DMS 273 treated with DMSO at 0.1 percent for 48 hours (cell line): ENCODE measurements around the gene HEXIM1.

Source experiments
- DNase-seq: peaks from one replicate; lab custom pipeline; 2025; lab: John Stamatoyannopoulos, UW

The HEXIM1 gene

DNA sequence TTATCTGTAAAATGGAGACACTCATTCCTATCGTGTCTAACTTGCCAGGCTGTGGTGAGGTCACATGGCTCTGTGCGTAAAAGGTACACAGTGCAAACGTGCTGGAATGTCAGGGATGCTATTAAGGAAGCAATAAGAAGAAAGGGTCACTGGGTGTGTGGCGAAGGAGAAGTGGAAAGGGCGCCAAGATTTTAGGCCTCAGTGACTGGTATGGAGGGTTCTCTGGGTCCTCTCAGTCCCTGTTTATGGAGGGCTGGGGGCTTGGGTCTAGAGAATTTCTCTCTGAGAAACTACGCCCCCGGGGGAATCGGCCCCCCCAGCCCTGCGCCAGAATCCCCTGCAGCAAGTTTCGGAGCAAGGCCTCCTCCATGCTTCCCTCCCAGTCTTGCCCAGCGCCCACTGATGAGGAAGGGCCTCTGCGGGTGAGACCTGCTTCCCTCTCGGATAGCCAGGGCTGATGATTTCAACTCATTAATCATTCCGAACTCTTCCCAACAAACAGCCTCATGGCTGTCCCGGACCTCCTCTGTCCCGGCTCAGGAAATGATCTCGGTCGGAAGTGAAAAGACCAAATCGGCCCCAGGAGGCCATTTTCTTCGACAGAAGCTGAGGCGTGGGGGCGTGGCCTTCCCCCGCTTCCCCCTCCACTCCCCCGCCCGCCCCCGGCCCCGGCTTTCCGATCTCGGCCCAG is 1.2 kb upstream of the HEXIM1 start:
- peak; percentile 74 for DNase-seq

DNA sequence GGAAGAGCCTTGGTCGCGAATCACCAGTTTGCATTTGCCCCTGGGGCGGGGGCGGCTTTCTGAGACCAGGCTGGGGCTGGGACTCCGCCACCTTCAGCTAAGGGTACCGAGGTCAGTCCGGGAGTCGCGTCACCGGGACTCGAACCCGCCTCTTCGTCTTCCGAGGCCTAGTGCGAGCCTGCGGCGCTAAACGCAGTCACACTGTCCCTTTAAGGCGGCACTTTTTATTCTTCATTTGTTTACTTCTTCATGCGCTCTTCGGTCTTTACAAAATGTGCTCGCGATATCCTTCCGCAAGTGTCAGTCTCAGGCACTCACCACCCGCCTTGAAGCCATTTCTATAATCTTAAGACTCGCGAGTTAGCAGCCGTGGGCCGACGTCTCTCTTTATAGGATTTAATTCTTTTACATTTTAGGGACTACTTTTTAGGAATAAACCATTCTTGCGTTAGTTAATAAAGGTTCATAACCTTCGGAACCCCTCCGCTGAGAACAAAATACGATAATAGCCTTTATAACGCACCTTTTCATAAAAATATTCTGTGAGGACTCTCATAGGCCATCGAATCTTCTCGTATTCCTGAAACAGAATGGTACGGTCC is 593 bp upstream of the HEXIM1 start:
- DNase-seq: peak; percentile 90

DNA sequence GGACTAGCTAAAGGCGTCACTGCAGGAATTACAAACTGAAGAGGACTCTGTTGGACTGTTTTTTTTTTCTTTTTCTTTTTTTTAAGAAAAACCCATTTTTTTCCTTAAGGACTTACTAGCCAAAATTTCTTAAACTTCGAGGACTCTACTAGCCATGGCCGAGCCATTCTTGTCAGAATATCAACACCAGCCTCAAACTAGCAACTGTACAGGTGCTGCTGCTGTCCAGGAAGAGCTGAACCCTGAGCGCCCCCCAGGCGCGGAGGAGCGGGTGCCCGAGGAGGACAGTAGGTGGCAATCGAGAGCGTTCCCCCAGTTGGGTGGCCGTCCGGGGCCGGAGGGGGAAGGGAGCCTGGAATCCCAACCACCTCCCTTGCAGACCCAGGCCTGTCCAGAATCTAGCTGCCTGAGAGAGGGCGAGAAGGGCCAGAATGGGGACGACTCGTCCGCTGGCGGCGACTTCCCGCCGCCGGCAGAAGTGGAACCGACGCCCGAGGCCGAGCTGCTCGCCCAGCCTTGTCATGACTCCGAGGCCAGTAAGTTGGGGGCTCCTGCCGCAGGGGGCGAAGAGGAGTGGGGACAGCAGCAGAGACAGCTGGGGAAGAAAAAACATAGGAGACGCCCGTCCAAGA is 878 bp downstream of the HEXIM1 start:
- peak; percentile 48 for DNase-seq

DNA sequence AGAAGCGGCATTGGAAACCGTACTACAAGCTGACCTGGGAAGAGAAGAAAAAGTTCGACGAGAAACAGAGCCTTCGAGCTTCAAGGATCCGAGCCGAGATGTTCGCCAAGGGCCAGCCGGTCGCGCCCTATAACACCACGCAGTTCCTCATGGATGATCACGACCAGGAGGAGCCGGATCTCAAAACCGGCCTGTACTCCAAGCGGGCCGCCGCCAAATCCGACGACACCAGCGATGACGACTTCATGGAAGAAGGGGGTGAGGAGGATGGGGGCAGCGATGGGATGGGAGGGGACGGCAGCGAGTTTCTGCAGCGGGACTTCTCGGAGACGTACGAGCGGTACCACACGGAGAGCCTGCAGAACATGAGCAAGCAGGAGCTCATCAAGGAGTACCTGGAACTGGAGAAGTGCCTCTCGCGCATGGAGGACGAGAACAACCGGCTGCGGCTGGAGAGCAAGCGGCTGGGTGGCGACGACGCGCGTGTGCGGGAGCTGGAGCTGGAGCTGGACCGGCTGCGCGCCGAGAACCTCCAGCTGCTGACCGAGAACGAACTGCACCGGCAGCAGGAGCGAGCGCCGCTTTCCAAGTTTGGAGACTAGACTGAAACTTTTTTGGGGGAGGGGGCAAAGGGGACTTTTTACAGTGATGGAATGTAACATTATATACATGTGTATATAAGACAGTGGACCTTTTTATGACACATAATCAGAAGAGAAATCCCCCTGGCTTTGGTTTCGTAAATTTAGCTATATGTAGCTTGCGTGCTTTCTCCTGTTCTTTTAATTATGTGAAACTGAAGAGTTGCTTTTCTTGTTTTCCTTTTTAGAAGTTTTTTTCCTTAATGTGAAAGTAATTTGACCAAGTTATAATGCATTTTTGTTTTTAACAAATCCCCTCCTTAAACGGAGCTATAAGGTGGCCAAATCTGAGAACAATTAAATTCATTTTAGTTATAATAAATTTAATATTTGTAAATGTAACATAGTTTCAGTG is 1.7 kb downstream of the HEXIM1 start:
- DNase-seq: peak; percentile 42

DNA sequence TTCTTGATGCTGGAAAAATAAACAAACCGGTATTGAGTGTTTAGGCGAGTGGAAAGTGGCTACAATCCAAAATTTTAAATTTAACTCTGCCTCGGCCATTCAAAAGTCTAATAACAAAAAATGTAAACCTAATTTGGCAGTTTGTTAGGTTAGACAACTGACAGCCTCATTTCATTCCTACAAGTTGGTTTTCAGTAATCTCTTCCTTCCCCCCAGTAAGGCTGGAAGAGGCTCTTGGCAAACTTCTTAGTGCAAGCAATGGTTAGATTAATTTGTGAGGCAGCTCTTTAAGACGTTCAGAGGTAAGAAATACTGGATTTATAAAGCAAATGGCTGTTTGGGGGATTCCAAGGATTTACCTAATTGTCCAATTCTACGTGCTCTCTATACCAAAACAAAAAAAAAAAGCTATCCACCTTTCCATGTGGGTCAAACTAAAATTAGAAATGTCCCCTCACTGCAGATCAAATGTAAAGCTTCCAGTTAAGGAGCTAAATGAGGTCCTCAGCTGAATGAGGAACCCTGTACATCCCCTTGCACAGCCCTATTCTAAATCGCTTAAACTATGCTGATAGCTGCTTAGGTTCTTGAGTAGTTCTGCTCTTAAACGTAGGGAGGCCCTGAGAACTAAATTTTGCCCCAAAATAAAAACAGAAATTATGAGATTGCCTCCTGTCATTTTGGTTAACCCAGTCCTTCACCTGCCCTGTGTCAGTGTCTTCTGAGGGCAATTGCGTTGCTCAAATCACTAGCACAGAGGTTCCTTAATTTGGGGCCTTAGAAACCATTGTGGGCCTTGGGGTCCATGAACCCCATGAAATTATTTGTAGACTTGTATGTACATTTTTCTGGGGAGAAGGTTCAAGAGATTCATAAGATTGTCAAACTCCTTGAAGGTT is 2.9 kb downstream of the HEXIM1 start:
- no peak for DNase-seq

DNA sequence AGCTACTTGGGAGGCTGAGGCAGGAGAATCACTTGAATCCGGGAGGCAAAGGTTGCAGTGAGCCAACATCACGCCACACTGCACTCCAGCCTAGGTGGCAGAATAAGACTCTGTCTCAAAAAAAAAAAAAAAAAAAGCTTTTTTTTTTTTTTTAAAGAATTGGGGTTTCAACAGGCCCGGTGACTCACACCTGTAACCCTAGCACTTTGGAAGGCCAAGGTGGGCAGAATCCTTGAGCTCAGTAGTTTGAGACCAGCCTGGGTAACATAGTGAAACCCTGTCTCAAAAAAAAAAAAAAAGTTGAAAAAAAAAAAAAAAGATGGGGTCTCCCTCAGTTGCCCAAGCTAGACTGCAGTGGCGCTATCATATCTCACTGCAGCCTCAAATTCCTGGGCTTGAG is 6.8 kb downstream of the HEXIM1 start:
- no peak for DNase-seq

DNA sequence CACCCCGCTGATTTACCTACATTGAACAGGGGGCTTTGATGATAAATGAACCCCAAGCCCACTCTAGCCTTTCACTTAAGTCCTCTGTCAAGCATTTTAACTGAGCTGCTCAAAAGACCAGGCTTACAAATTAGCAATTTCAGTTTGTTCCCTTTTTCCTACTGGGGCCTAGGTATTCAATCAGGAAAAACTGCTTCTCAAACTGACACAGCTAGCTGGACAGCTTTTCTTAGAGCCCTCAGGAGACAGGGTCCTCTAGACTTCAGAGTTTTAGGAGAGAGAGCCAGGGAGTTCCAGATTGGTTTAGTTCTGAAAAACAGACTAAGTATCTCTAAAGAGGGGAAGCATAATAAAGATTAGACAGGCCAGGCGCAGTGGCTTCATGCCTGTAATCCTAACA is 7.2 kb downstream of the HEXIM1 start:
- no peak for DNase-seq

DNA sequence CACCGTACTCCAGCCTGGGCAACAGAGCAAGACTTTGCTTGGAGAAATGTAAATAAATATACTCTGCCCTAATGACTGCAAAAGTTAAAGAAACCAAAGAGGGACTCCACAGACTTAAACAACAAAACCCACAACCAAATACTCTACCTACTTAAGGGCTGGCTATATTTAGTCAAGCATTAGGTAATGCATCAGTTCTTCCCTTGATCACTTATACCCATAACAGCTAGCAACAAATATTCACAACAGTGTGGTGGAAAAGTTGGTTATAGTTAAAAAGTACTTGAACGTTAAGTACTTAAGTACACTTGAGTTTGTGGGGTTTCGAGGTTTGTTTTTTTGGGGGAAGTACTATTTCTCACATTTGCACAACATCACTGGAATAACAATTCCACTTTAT is 8.0 kb downstream of the HEXIM1 start:
- DNase-seq: no peak

DNA sequence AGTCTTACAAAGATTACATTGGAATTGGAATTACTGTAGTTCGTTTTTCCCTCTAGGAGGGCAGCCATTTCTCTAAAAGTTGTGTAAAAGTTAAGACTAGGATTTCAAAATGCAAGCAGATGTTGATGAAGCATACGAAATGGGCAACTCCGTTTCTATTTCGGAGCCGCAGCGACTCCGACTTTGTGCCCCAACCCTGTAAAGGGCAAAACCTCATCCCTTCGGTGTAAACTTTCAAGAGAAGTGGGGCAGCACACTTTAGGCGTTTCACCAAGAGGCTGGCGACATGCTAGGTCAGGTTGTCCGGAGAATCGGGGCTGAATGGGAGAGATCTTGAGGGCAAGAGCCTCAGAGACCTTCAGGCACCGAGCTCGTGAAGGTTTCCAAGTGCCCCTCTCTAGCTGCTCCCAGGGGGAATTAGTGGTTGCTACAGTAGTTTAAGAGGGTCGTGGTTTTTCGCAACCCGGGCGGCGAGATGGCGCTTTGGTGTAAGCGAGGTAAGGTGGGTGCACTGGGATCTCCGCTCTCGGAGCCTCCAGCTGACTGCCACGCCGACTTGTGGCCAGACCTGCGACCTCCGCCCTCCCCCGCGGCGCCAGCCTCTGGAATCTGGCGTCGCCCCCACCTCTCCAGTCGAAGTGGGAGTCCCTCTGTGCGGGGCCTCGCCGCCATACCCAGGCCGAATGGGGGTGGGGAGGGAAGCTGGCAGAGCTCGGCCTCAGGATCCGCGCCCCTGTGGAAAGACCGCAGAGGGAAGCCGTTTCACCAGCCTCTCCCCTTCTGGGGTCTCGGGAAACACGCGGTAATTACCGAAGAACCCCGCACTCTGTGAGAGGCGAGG is 12.4 kb downstream of the HEXIM1 start:
- DNase-seq: peak; percentile 41

DNA sequence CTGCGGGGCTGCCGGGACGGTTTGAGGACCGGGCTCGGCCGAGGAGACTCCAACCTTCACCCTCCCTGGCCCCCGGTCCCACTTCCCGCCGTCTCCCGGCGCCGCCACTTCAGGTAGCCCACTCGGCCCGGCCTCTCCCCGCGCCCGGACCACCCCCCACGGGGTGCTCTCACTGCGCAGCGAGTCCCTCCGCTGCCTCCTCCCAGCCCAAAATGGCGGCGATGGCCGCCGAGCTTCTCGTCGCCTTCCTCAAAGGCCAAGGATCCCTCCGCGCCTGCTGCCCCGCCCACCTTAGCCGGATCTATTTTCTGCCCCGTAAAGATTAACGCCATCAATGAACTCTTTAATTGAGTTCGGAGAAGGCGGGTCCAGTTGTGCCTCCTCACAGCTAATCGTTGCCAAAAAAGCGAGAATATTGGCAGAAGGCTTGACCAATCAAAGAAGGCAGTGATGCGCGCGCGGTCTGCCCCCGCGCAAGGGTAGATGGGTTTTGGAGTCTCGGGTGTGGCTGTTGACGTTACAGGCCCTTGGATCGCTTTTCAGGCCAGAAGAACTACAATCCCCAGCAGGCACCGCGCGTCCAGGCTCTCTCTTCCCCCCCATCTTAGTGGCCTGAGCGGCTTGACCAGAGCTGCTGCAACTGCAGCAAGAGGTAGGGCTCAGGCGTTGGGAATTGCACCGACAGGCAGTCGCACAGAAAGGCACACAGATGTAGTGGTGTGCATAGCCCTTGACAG is 13.2 kb downstream of the HEXIM1 start, which contains the start of gene HEXIM2:
TSS of gene HEXIM2 (plus strand) at position 588 of the 737 bp plus-strand sequence. CDS start 919 bp downstream, outside the sequence.
- DNase-seq: peak; percentile 99

DNA sequence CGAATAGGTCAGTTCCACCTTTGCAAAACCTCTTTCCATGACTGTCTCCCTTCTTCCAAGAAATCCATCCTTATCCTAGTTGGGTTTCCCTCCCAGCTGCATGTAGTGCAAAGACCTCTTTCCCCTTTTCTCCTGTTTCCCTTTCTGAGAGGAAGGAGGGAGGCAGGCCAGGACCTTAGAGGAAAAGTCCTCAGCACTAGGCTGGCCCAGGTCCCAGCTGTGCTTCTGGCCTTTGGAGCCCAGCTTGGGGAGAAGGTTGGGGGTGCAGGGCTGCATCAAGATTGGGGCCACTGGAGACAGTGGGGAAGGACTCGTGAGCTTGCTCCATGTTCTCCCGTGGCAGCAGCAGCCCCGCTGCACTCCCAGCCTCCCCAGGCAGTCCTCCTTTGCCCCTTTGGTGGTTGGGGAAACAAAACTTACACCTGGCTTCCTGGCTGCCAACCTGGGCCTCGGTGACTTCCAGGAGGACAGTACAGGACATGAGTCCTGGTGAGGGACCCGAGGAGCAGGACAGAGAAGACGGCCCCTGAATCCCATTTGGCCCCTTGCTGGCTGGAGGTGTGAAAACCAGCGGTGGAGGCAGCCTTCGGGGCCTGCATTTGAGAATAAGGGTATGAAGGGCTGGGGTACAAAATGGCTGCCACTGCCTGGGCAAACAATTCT is 13.9 kb downstream of the HEXIM1 start:
- no peak for DNase-seq

DNA sequence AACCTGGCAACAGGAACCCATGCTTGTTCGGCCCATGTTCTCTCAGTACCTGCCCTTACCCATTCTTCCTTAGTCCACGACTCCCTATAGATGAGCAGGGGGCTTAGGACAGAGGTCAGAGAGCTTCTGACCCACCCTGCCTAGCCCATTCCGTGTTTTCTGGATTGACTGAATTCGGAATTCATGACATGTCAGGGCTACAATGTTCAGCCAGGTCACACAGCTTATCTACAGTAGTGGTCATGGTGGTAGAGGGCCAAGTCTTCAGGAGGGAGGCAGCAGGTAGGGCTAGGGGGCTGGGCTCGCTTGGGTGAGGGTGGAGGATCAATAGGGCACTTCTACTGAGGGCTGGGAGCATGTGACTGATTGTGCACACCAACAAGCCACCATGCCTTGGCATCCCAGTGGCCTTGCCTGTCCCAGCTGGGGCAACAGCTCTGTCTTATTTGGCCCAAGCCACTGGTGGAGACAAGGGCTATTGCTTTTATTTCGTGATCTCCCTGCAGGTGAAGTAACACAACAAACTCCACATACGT is 16.5 kb downstream of the HEXIM1 start:
- no peak for DNase-seq

DNA sequence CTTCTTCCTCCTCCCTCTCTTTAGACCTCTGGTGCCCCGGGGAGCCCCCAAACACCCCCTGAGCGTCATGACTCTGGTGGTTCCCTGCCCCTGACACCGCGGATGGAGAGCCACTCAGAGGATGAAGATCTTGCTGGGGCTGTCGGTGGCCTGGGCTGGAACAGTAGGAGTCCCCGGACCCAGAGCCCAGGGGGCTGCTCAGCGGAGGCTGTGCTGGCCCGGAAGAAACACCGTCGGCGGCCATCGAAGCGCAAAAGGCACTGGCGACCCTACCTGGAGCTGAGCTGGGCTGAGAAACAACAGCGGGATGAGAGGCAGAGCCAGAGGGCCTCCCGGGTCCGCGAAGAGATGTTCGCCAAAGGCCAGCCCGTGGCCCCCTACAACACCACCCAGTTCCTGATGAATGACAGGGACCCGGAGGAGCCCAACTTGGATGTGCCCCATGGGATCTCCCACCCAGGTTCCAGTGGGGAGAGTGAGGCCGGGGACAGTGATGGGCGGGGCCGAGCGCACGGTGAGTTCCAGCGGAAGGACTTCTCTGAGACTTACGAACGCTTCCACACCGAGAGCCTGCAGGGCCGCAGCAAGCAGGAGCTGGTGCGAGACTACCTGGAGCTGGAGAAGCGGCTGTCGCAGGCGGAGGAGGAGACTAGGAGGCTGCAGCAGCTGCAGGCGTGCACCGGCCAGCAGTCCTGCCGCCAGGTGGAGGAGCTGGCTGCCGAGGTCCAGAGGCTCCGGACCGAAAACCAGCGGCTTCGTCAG is 20.9 kb downstream of the HEXIM1 start:
- no peak for DNase-seq

DNA sequence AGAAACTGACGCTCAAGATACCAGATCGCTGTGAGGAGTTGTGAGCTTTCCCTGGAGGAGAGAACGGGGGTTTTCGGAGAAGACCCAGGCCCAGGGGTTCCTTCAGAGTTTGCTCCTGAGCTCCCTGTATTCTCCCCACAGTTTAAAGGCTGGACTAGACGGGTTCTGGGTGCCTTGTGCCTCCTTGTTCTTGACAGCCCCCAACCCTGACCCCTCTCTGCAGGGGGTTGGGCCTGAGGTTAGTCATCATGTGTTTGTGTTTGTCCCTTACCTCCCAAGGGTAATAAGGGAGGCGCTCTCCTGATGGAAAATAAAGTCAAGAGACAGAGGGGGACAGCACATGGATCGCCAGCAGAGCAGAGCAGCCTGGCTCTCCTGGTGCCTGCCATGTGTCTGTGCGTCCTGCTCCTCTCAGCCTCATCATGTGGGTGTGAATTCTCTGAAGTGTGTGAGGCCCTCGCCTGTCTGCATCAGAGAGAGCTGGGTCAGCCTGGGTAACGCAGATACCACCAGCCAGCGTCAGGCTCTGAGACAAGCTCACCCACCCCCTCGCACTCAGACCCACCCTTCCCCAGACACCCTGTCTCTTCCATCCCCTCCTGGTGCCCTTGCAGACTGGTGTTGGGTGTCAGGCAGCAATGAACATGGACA is 22.1 kb downstream of the HEXIM1 start:
- DNase-seq: no peak

DNA sequence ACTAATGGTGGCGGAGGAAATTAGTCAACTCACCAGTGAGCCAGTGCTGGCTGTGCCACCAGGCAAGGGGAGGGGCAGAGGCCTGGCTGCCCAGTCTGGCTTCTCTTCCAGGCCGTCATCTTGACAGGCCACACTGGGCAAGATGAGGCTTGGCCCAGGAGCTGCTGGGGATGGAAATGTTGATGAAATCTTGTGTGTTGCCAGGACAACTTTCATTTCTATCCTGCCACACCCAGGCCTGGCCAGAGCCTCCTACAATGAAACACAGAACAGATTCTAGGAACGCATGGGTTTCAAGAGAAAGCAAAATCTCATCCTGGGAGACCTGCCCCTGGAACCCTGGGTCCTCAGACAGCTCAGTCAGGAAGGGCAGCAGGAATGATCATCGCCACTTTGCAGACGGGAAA is 22.7 kb downstream of the HEXIM1 start:
- no peak for DNase-seq

DNA sequence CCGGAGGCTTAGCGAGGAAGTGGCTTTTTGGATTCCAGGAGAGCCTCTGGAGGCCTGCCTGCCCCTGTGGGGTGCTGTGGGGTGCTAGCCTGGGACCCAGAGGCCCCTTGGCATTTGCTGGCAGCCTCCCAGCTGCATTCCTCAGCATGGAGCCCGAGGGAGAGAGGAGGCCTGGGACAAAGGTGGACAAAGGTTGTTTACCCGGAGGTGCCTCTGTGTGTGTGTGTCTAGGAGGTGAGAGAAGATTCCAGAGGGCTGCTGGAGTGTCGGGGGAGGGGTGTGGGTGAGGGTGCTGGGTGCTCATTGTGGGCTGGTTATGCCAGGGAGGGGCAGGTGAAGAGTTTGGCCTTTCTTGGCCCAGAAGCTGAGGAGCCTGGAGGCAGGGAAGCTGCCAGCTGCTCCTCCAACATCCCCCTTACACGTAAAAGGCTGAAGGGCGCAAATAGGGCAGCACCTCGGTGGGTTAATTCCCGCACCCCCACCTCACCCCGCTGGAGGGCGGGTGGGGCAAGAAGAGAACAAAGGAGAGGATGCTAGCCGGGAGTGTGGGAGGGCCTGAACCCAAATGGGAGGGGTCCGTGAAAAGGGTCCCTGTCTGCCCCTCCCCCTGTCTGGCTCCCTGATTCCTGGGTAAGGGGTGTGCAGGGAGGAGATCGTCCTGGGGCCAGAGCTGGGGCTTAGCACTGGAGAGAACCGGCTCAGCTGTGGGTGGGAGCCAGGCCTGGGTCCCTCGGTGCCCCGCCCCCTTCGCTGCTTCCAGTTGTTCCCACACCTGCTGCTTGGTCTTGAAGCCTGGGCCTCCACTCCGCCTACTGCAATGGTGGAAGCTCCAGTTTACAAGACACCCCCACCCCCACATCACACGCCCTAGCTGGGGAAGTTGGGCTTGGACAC is 23.3 kb downstream of the HEXIM1 start:
- DNase-seq: peak; percentile 24

DNA sequence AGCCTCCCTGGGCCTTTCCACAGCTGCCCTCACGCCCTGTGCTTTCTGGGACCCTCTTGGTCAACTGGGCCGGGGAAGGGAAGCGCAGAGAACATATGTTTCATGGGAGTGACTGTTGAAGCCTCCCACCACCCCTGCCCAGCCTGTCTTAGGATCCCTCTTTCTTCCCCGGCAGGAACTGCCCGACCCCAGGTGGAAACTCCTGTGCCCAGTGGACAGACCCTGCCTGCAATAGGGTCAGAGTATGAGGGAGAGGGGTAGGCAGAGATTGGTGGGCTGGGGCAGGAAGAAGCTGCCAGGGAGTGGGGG is 23.9 kb downstream of the HEXIM1 start:
- no peak for DNase-seq
